GM12892 (cell line): Measurements from ENCODE around the gene FBXO22. TPM values are rescaled to one million over a fixed set of nuclear protein-coding genes. Genes with fewer than 3 reads are reported as not detected.
"Not testable (repeated sequence)": the region's sequence is repeated elsewhere in the genome, so short reads cannot be mapped to it uniquely, and the experiment has no call there.

Source experiments
- DNase-seq: peaks from one replicate; pipeline ENCODE4 v3.0.0; 2011; ENCODE audit not compliant: insufficient read length
- FAIRE-seq: peaks from 2 replicates; lab custom pipeline; 2011; peaks lifted over from hg19 to GRCh38; lab: Jason Lieb, UNC
- POLR2A ChIP-seq: IDR thresholded peaks from 2 replicates; pipeline ENCODE4 v1.6.1; 2011; ENCODE audit warnings: low read depth, low read length, control low read depth
- POLR2AphosphoS5 ChIP-seq: IDR thresholded peaks from 2 replicates; pipeline ENCODE4 v1.6.1; 2011; ENCODE audit warnings: low read depth, low read length, control low read depth
- TAF1 ChIP-seq: IDR thresholded peaks from 2 replicates; pipeline ENCODE4 v1.6.1; 2011; ENCODE audit warnings: low read depth, mild to moderate bottlenecking, control low read depth, low read length, borderline replicate concordance
- polyA plus RNA-seq: library from polyadenylated mRNA; unstranded; fragments of >200 nt; gene quantifications from one replicate; pipeline ENCODE4 v1.2.1, GENCODE V29; 2012; ENCODE audit warnings: missing spikeins, inconsistent platforms; ENCODE audit not compliant: missing spikeins

Gene FBXO22
- 37.4 TPM for polyA plus RNA-seq

DNA sequence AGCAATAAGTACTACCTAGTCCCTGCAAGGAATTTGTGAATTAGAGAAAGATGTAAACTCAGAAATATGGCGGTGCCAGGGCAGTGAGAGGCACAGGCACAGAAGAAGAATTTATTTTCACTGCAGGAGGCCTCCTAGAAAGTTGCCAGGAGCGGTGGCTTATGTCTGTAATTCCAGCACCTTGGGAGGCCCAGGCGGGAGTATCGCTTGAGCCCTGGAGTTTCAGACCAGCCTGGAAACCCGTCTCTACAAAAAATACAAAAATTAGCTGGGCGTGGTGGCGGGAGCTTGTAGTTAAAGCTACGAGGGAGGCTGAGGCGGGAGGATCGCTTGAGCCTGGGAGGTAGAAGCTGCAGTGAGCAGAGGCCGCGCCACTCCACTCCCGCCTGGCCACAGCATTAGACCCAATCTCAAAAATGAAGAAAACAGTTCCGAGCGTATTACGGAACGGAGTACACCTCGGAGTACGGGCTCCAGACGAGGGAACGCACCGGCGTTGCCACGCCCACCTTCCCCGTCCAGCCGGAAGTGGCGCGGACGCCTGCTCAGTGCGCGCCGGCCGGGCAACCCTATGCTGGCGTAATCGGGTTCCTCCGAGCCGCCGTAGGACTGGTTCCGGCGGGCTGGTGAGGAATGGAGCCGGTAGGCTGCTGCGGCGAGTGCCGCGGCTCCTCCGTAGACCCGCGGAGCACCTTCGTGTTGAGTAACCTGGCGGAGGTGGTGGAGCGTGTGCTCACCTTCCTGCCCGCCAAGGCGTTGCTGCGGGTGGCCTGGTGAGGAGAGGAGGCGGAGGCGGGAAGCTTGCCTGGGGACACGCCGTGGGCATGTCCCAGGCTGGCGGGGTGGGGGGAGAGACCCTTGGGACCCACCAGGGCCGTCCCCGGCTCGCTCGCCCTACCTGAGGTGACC is at the start of gene FBXO22:
Gene FBXO22, plus strand, starts transcription at position 548 of the 909 bp plus-strand sequence. Its CDS starts 86 bp downstream, at position 634.
- DNase-seq (peak; percentile 64), FAIRE-seq (peak; percentile 98)
- TF ChIP-seq POLR2A (peak; percentile 94), POLR2AphosphoS5 (peak; percentile 90), TAF1 (peak; percentile 72)

DNA sequence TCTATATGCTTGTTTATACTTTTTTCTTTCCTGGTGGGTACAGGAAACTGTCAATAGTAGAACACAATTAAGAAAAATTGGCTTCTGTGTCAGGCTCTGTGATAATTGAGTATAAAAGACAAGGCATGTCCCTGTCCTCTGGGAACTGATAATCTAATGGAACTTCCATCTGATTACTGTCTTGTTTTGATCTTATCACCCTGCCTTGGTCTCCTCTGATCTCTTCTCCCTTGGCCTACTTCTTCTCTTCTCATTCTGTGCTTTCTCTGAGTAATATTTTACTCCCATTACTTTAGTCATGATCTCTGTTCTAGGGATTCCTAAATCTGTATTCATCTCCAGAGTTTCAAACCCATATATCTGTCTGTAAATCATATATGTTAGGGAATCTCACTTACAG is 45.8 kb upstream of the FBXO22 start:
- TF ChIP-seq TAF1, result no peak
- TF ChIP-seq POLR2AphosphoS5, result no peak
- TF ChIP-seq POLR2A, result no peak
- DNase-seq, result no peak

DNA sequence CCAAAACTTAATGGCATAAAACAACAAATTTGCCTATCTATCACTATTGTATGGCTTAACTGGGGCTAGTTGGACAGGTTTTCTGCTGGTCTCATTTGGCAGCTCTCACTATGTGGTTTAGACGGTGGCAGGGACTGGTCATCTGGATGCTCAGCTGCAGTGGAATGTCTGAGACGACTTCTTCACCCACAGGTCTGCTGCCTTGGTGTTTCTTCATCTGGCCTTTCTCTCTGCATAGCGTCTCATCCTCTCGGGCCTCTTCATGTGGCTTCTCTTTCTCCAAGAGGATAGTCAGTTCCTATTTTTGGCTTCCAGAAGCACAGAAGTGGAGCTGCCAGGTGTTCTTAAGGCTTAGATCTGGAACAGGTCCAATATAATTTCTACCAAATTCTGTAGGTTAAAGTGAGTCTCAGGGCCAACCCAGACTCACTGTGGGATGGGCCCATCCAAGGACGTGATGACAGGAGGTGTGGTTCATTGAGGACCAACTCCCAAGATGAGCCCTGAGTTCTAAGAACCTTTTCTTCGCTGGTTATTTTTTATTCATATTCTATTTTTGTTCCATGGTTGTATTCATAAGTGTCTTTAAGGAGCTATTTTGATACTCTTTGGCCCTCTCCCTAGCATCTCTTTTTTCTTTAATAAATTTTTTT is 41.8 kb upstream of the FBXO22 start:
- DNase-seq (no peak), FAIRE-seq (no peak)
- TF ChIP-seq TAF1, result no peak
- no peak for TF ChIP-seq POLR2AphosphoS5
- TF ChIP-seq POLR2A, result no peak

More for the DNA sequence above, 45.8 kb upstream of the FBXO22 start:
- FAIRE-seq, result no peak

DNA sequence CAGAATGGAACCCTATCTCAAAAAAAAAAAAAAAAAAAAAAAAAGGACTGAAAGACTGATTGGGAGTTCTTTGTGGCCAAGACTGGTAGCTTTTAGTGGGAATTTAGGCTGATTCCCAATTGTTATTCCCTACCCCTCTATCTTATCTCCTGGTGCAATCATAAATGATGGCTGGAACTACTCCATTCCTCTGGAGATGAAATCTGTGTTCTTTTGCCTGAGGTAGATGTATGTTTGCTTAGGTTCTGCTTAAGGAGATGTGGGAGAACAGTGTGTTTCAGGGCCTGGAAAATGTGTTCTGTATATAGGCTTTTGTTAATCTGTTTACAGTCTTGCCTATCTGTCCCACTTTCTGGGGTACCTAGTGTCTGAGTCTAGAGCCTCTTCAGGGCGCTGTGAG is 40.9 kb upstream of the FBXO22 start:
- FAIRE-seq (no peak), DNase-seq (no peak)
- TF ChIP-seq TAF1 (no peak), POLR2AphosphoS5 (no peak), POLR2A (no peak)

DNA sequence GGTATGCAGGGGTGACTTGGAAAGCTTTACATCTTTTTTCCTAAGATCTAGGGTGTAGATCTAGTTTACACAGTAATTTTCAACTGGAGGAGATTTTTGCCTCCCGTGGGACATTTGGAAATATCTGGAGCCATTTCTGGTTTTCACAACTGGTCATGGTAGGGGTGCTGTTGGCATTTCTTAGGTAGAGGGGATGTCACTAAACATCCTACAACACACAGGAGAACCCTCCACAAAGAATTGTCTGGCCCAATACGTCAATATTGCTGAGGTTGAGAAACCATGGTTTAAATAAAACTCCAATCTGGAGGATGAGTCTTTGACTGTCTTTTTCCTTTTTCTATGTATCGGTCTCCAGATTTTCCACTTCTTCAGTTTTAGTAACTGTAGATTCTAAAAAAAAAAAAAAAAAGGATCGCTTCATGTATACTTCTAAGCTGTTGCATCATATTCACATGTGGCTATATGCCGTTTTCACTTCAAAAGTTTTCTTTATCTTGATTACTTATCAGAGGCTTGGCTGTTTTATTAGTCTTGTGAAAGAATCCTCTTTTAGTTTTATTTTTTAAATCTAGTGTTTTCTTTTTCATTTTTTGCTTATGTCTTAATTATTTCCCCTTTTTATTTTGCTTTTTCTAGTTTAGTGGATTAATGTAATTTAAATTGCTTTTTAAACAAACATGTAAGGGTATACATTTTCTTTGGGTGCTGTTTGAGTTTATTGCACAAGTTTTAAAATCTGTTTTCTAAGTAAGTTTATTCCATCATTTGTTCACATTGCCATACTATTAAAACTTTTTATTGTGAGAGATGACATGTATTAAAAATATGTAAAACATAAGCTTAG is 39.2 kb upstream of the FBXO22 start:
- FAIRE-seq, result no peak
- DNase-seq, result no peak
- TF ChIP-seq POLR2A, result no peak
- no peak for TF ChIP-seq TAF1
- TF ChIP-seq POLR2AphosphoS5, result no peak

DNA sequence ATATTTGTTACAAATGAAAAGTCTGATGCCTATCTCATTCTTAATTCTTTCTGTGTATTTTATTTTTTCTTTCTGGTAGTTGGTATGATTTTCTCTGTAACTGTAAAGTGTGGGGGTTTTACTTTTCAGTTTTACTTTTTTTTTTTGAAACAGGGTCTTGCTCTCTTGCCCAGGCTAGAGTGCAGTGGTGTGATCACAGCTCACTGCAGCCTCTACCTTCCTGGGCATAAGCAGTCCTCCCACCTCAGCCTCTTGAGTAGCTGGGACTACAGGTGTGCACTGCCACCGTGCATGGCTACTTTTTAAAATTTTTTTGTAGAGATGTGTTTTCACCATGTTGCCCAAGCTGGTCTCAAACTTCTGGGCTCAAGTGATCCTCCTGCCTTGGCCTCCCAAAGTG is 37.6 kb upstream of the FBXO22 start:
- not testable (repeated sequence) for FAIRE-seq, DNase-seq

DNA sequence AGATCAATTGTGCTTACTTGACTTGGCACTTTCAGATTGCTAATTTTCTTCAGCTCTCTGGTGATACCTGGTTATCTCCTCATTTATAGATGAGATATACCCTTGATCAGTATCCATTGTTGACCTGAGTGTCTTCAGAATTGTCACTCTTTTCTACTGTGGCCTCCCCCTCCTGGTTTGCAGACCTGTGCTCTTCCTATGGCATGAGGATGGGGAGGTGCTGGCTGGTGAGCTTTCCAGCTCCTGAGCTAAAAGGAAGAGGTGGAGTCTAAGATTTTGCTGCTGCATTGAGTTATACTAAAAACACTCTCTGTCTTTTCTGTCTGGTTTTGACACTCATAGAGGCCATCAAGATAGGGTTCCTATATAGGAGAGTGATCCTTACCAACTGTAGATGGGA is 36.8 kb upstream of the FBXO22 start:
- peak; percentile 33 for FAIRE-seq
- no peak for DNase-seq

DNA sequence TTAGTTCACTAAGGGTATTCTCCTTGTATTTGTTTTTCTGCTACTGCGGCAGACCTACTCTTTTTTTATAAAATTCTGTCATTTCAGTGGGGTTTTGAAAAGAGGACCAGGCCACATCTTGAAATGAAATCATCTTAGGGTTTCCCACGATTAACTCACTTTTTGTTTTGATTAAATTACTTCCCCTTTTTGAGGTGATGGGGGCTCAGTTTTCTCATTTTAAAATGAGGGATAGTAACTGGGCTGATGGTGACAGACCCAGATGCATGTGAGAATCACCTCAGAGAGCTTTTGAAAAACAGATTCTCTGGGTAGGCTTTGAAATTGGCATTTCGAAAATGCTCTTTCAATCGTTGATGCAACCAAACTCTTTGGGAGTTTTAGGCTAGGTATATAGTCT is 36.2 kb upstream of the FBXO22 start:
- FAIRE-seq, result no peak
- TF ChIP-seq POLR2A (no peak), TAF1 (no peak), POLR2AphosphoS5 (no peak)

More for the DNA sequence above, 36.8 kb upstream of the FBXO22 start:
- TF ChIP-seq POLR2A (no peak), TAF1 (no peak), POLR2AphosphoS5 (no peak)

DNA sequence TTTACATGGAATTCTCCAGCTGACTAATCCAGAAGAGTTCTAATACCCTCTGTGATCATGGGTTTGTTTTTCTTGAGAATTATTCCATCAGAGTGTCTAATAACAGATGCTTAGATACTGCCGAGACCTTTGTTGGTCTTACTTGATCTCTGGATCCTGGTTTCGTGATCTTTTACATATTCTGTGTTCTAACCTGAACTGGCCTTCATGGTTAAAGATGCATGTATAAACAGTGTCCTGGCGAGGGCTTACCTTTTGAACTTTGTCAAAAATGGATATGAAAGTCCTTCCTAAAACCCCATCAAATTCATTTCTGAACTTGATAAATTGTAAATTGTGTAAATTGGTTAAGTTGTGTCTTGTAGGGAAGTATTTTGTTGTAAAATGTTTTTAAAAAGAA is 35.7 kb upstream of the FBXO22 start:
- no peak for TF ChIP-seq POLR2A
- TF ChIP-seq TAF1, result no peak
- TF ChIP-seq POLR2AphosphoS5, result no peak
- DNase-seq (no peak), FAIRE-seq (peak; percentile 40)

More for the DNA sequence above, 36.2 kb upstream of the FBXO22 start:
- no peak for DNase-seq

DNA sequence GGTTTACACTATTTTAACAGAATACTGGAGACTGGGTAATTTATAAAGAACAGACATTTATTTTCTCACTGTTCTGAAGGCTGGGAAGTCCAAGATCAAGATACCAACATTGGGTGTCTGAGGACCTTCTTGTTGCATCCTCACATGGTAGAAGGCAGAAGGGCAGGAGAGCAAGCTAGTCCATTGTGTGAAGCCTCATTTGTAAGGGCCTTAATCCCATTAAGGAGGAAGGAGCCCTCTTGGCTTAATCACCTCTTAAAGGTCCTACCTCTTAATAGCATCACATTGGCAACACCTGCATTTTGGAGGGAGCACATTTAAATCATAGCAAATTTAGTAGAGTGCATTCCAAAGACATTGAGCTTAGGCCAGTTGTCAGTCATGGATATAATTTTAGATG is 34.2 kb upstream of the FBXO22 start:
- no peak for FAIRE-seq
- no peak for TF ChIP-seq POLR2AphosphoS5
- no peak for TF ChIP-seq TAF1
- no peak for TF ChIP-seq POLR2A
- DNase-seq, result no peak

DNA sequence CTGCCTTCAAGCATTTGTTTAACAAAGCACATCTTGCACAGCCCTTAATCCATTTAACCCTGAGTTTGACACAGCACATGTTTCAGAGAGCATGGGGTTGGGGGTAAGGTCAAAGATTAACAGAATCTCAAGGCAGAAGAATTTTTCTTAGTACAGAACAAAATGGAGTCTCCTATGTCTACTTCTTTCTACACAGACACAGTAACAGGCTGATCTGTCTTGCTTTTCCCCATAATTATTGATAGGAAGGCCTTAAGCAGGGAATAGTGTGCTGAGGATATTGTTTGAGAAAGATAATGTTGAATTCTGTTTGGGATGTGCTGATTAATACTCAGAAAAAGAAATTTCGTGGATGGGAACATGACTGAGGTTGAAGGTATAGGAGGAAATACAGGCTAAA is 32.1 kb upstream of the FBXO22 start:
- DNase-seq, FAIRE-seq: not testable (repeated sequence)
